ENCODE measurements around the gene MYRIP.

Gene MYRIP

GRCh38 chr3:39805650-39806049 is 3.8 kb upstream of the MYRIP start:
- TF ChIP-seq PPARA (CRISPR knock-in tag; IDR thresholded peaks at IDR 0.05; ENCODE audit: borderline replicate concordance) (no peak), ZNF565 (CRISPR knock-in tag; conservative IDR thresholded peaks at IDR 0.05; ENCODE audit: low read depth) (no peak), RARB (CRISPR knock-in tag; IDR thresholded peaks at IDR 0.05) (no peak), ZFP3 (CRISPR knock-in tag; IDR thresholded peaks at IDR 0.05) (no peak)
- no peak for ATAC-seq

- TF ChIP-seq ZC3H10 (CRISPR knock-in tag; IDR thresholded peaks at IDR 0.05): no peak
- TF ChIP-seq GLIS3 (CRISPR knock-in tag; IDR thresholded peaks at IDR 0.05): no peak
- TF ChIP-seq ZFP30 (CRISPR knock-in tag; IDR thresholded peaks at IDR 0.05): no peak
- TF ChIP-seq CREB5 (CRISPR knock-in tag; IDR thresholded peaks at IDR 0.05; ENCODE audit: low read depth): no peak
- no peak for TF ChIP-seq ZFP3 (CRISPR knock-in tag; IDR thresholded peaks at IDR 0.05)
- TF ChIP-seq BACH2 (CRISPR knock-in tag; IDR thresholded peaks at IDR 0.05; ENCODE audit: borderline replicate concordance): no peak
- no peak for TF ChIP-seq TOX (CRISPR knock-in tag; IDR thresholded peaks at IDR 0.05; ENCODE audit: borderline replicate concordance)
- TF ChIP-seq SNAI2 (CRISPR knock-in tag; IDR thresholded peaks at IDR 0.05): no peak
- TF ChIP-seq CSDC2 (CRISPR knock-in tag; IDR thresholded peaks at IDR 0.05): no peak
- no peak for TF ChIP-seq ESRRG (CRISPR knock-in tag; IDR thresholded peaks at IDR 0.05)
- no peak for TF ChIP-seq ISL1 (CRISPR knock-in tag; IDR thresholded peaks at IDR 0.05)
- ATAC-seq: no peak
Observed at GRCh38 chr3:39806820-39807219, 2.6 kb upstream of the MYRIP start.

GRCh38 chr3:39808467-39809180 is 785 bp upstream of the MYRIP start:
- TF ChIP-seq SNAI2 (CRISPR knock-in tag; IDR thresholded peaks at IDR 0.05): no peak
- TF ChIP-seq TCF4 (CRISPR knock-in tag; IDR thresholded peaks at IDR 0.05; ENCODE audit: borderline replicate concordance): no peak
- no peak for TF ChIP-seq ZC3H10 (CRISPR knock-in tag; IDR thresholded peaks at IDR 0.05)
- TF ChIP-seq ZNF70 (CRISPR knock-in tag; IDR thresholded peaks at IDR 0.05): no peak
- TF ChIP-seq TOX (CRISPR knock-in tag; IDR thresholded peaks at IDR 0.05; ENCODE audit: borderline replicate concordance): no peak
- no peak for TF ChIP-seq OSR1 (CRISPR knock-in tag; IDR thresholded peaks at IDR 0.05)
- TF ChIP-seq PPARA (CRISPR knock-in tag; IDR thresholded peaks at IDR 0.05; ENCODE audit: borderline replicate concordance): no peak
- no peak for TF ChIP-seq GLIS3 (CRISPR knock-in tag; IDR thresholded peaks at IDR 0.05)
- peak; percentile 30 for ATAC-seq

- ATAC-seq: peak; percentile 31
- TF ChIP-seq ZNF565 (CRISPR knock-in tag; conservative IDR thresholded peaks at IDR 0.05; ENCODE audit: low read depth) (no peak), OSR1 (CRISPR knock-in tag; IDR thresholded peaks at IDR 0.05) (no peak), GLIS3 (CRISPR knock-in tag; IDR thresholded peaks at IDR 0.05) (no peak), PATZ1 (CRISPR knock-in tag; IDR thresholded peaks at IDR 0.05; ENCODE audit: borderline replicate concordance) (no peak)
Observed at GRCh38 chr3:39809995-39810595, 686 bp downstream of the MYRIP start.

GRCh38 chr3:39810647-39811161 is 1.3 kb downstream of the MYRIP start:
- TF ChIP-seq ZFP30 (CRISPR knock-in tag; IDR thresholded peaks at IDR 0.05): no peak
- TF ChIP-seq POU6F1 (CRISPR knock-in tag; IDR thresholded peaks at IDR 0.05; ENCODE audit: borderline replicate concordance, low read depth): no peak
- no peak for TF ChIP-seq OSR1 (CRISPR knock-in tag; IDR thresholded peaks at IDR 0.05)
- TF ChIP-seq ZNF8 (CRISPR knock-in tag; IDR thresholded peaks at IDR 0.05): no peak
- no peak for TF ChIP-seq TSHZ2 (CRISPR knock-in tag; IDR thresholded peaks at IDR 0.05)
- no peak for TF ChIP-seq ZC3H10 (CRISPR knock-in tag; IDR thresholded peaks at IDR 0.05)
- TF ChIP-seq CSRNP3 (CRISPR knock-in tag; IDR thresholded peaks at IDR 0.05): no peak
- ATAC-seq: no peak
